Astrocyte of the spinal cord (primary cell): ENCODE measurements around the gene DUSP16.

Experiments
- DNase-seq: peaks from one replicate; pipeline ENCODE4 v3.0.0; 2011; ENCODE audit warnings: low read depth, low spot score
- H3K4me3 ChIP-seq: 2 replicates; pipeline ENCODE4 v1.5.1; 2011; ENCODE audit warnings: low read depth, mild to moderate bottlenecking, low read length, moderate library complexity
- in situ Hi-C: cut with HindIII; loops from 2 replicates; pipeline ENCODE4 v1.10.0; 2017; ENCODE audit warnings: low sequenced_read_pairs
- TF ChIP-seq, protein P1 (sequence below): IDR thresholded peaks from 2 replicates; pipeline ENCODE4 v1.5.1; 2012; ENCODE audit warnings: low read depth, mild to moderate bottlenecking, low read length, inconsistent platforms

Gene DUSP16

DNA sequence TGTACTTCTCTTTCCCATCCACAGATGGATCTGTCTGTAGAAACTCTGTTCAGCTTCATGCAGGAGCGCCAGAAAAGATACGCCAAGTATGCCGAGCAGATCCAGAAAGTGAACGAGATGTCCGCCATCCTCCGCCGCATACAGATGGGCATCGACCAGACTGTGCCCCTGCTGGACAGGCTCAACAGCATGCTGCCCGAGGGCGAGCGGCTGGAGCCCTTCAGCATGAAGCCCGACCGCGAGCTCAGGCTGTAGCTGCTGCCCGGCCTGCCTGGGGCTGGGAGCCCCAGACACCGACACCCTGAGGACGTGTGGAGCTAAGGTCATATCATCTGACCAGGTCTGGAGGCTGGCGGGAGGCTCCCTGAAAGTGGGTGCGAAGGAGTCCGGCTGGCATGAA lies 97.1 kb downstream of the DUSP16 start:
- TF ChIP-seq, protein P1, sequence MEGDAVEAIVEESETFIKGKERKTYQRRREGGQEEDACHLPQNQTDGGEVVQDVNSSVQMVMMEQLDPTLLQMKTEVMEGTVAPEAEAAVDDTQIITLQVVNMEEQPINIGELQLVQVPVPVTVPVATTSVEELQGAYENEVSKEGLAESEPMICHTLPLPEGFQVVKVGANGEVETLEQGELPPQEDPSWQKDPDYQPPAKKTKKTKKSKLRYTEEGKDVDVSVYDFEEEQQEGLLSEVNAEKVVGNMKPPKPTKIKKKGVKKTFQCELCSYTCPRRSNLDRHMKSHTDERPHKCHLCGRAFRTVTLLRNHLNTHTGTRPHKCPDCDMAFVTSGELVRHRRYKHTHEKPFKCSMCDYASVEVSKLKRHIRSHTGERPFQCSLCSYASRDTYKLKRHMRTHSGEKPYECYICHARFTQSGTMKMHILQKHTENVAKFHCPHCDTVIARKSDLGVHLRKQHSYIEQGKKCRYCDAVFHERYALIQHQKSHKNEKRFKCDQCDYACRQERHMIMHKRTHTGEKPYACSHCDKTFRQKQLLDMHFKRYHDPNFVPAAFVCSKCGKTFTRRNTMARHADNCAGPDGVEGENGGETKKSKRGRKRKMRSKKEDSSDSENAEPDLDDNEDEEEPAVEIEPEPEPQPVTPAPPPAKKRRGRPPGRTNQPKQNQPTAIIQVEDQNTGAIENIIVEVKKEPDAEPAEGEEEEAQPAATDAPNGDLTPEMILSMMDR = no peak
- no peak overlapping the region for H3K4me3 ChIP-seq
- in situ Hi-C loops = no loop called here
- DNase-seq = no peak

DNA sequence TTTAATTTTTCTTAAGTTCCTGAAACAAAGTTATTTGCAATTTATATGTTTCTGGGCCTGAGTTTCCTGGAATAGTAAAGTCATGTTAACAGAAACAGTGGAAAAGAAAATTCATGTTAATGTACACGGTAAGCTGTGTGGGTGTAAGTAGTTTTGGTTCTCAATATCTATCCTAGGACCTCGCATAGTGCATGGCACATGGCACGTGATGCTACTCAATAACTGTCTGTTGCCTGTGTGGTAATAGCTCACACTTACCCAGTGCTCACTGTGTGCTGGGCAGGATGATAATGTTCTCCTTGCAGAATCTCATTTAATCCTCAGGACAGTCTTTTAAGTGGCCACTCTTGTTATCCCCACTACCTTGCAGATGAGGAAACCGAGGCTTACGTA lies 100.7 kb downstream of the DUSP16 start:
- DNase-seq = no peak
- TF ChIP-seq, protein P1 = no peak
- in situ Hi-C loops = no loop called here
- no peak overlapping the region for H3K4me3 ChIP-seq

DNA sequence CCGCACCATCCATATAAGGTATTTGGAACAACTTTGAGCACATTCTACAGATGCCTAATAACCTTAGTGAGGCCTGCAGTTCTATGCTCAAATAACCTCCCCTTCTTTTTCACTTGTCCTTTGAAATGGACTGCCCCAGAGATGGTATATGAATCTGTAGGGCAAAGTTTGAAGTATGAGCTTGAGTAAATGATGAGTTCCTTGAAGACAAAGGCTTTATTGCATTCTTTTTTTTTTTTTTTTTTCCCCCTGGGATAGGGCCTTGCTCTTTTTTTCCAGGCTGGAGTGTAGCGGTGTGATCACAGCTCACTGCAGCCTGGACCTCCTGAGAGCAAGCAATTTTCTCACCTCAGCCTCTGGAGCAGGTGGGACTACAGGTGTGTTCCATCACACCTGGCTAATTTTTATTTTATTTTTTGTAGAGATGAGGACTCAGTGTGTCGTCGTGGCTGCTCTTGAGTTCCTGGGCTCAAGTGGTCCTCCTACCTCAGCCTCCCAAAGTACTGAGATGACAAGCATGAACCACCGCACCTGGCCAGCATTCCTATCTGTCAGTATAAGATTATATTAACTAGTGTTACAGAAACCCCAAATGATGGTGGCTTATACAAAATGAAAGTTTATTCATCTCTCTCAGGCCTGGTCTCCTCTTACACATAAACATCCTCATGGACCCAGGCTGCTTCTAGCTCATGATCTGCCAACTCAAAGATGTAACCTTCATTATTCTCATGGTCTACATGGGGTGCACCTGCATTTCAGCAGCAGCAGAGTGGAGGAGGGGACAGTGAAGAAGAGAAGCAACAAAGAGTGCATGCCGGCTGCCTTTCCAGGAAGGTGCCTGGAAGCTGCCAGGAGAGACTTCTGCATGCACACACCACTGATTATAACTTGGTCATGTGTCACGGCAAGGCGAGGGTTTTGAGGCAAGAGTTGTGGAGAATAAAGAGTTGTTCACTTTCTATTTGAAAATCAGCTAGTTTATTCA lies 101.4 kb downstream of the DUSP16 start:
- H3K4me3 ChIP-seq = no peak overlapping the region
- in situ Hi-C loops = no loop called here
- no peak for DNase-seq
- TF ChIP-seq, protein P1 = no peak

DNA sequence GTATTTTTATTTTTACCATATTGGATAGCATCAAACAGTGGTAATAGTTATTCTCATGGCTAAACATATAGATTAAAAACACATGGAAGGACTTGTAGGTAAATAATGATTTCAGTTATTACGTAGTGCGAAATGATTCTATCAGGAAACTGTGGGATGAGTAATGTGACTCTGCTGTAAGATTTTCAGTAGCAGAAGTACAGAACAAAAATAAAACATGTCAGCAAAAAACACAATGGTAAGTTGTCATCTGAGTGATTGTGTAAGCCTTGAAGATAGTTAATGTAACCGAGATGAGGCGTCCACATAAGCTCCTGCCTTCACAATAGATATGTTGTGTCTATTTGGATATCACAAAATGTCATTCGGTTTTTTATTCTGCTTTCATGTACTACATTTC lies 106.0 kb downstream of the DUSP16 start:
- DNase-seq = peak; percentile 42
- in situ Hi-C loops = no loop called here
- TF ChIP-seq, protein P1 = no peak

DNA sequence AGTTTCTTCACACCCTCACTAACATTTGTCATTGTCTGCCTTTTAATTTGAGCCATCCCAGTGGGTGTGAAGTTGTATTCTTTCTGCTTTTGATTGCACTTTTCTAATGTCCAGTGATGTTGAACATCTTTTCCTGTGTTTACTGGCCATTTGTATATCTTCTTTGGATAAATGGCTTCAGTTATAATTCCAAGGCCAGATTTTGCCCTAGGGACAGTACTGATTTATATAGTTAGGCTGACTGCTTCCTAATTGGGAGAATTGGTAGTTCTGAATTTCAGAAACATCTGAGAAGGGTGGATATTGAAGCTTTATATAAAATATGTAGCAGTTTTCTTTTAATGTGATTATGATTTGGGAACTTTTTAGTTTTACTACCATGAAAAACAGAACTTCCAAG lies 108.3 kb downstream of the DUSP16 start:
- in situ Hi-C loops = no loop called here
- no peak overlapping the region for H3K4me3 ChIP-seq
- DNase-seq = no peak
- TF ChIP-seq, protein P1 = no peak

More for the DNA sequence above, 106.0 kb downstream of the DUSP16 start:
- H3K4me3 ChIP-seq = no peak overlapping the region

DNA sequence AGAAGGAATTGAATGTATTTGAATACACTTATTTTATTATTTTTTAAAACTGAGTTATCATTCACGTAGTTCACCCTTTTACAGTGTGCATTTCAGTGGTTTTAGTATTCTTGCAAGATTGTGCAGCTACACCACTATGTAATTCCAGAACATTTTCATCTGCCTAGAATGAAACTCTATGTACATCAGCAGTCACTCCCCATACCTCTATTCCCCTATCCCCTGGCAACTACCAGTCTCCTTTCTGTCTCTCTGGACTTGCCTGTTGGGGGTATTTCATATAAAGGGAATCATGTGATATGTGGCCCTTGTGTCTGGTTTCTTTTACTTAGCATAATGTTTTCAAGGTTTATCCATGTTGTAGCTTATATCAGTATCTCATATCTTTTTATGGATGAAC lies 109.0 kb downstream of the DUSP16 start:
- TF ChIP-seq, protein P1 = no peak
- DNase-seq = no peak
- H3K4me3 ChIP-seq = no peak overlapping the region
- in situ Hi-C loops = no loop called here
